Mucosa of rectum (tissue), 2 donors: Measurements from ENCODE around the gene NMT1.
A peak's percentile ranks its signal among the peaks of the same experiment; 100 is the strongest.

Experiments
- H3K27ac ChIP-seq, 2 donors: one replicate each; pipeline ENCODE4 v1.7.0; 2013; ENCODE audit warnings: inconsistent platforms in 2 of 2, low read depth in 2 of 2, low read length in 2 of 2
- H3K27me3 ChIP-seq, 2 donors: one replicate each; pipeline ENCODE4 v1.7.0; 2013; ENCODE audit warnings: low read length in 2 of 2; ENCODE audit not compliant: control insufficient read depth in 2 of 2, insufficient read depth in 2 of 2
- H3K36me3 ChIP-seq, 2 donors: one replicate each; pipeline ENCODE4 v1.7.0; 2013; ENCODE audit warnings: low read length in 2 of 2; ENCODE audit not compliant: control insufficient read depth in 2 of 2, insufficient read depth in 2 of 2
- H3K4me1 ChIP-seq, 2 donors: one replicate each; pipeline ENCODE4 v1.7.0; 2013; ENCODE audit warnings: low read length in 2 of 2, mild to moderate bottlenecking in 1 of 2; ENCODE audit not compliant: control insufficient read depth in 2 of 2, insufficient read depth in 2 of 2
- H3K4me3 ChIP-seq, 2 donors: one replicate each; pipeline ENCODE4 v1.7.0; 2013; ENCODE audit warnings: low read length in 2 of 2
- H3K9ac ChIP-seq, 2 donors: one replicate each; pipeline ENCODE4 v1.7.0; 2013; ENCODE audit warnings: low read length in 2 of 2, low read depth in 1 of 2, mild to moderate bottlenecking in 1 of 2
- H3K9me3 ChIP-seq, 2 donors: one replicate each; pipeline ENCODE4 v1.7.0; 2013; ENCODE audit warnings: low read length in 2 of 2; ENCODE audit not compliant: control insufficient read depth in 2 of 2
- donor health status: healthy.
- donor health status: Normal muscosa, but diverticular disease.

The NMT1 gene

GRCh38 chr17:45060797-45061605 is at the start of gene NMT1:
NMT1 (plus strand) TSS chr17:45061317; CDS start chr17:45061330, 13 bp downstream.
- Histone ChIP-seq H3K4me3 (peak within 1 kb of the TSS; percentile 97 to 99), H3K27me3 (no peaks in the 10 kb centered on the region), H3K27ac (peak within 1 kb of the TSS; percentile 89), H3K4me1 (peaks cover 32 to 35% of the 10 kb centered on the region in 2 donors), H3K9ac (peak within 1 kb of the TSS; percentile 85 to 96), H3K36me3 (no peaks in the 10 kb centered on the region), H3K9me3 (no peaks in the 10 kb centered on the region)

- Histone ChIP-seq H3K4me3 (no peak overlapping the region), H3K9ac (no peak overlapping the region), H3K9me3 (no peaks in the 10 kb centered on the region), H3K4me1 (peaks cover 0 to 4% of the 10 kb centered on the region in 2 donors), H3K36me3 (no peaks in the 10 kb centered on the region), H3K27ac (no peak overlapping the region), H3K27me3 (no peaks in the 10 kb centered on the region)
Observed at GRCh38 chr17:45011767-45012166, 49.4 kb upstream of the NMT1 start.

DNA sequence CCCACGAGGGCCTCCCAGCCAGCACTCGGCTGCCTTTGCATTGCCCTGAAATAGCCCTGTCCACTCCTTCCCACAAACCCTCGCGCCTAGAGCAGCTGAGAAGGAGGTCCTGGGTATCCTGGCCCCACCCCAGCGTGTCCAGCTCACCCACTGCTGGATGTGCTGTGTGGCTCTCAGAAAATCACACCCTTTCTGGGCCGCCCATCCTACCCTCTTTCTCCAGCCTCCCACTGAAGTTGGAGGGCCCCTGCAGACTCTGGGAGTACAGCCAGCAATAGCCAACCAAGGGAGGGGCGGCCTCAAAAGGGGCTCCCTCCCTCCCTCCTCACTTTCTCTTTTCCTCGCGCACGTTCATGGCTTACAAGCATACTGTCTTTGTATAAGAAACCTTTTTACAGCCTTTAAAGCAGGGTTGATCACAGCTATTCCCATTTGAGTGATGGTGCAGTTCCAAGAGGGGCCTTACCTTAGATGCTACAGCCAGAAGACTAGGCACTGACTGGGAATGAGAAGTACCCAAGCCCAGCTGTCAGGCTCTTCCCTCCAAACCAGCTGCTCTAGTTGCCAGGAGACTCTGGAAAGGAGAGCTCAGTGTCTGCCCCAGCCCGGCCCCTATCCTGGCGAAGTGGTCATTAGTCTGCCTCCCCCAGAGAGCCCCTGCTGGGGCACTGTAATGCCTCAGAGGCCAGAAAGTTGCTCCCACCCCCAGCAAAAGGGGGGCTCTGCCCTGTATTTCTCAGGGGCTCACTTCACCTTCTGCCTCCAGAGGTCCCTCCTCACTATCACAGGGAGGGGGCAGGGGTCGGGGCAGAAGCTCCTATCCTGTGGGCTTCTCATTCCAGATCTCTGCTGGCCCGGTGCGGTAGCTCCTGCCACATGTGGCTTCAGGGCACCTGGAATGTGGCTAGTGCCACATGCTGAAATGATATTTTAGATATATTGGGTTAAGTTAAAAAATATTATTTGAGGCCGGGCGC is 47.8 kb upstream of the NMT1 start:
- Histone ChIP-seq H3K4me1 (peaks cover 0 to 4% of the 10 kb centered on the region in 2 donors), H3K36me3 (no peaks in the 10 kb centered on the region), H3K27me3 (no peaks in the 10 kb centered on the region), H3K9me3 (no peaks in the 10 kb centered on the region), H3K9ac (no peak overlapping the region), H3K4me3 (no peak overlapping the region), H3K27ac (peak overlapping the region in 1 of 2 donors; percentile 32)

DNA sequence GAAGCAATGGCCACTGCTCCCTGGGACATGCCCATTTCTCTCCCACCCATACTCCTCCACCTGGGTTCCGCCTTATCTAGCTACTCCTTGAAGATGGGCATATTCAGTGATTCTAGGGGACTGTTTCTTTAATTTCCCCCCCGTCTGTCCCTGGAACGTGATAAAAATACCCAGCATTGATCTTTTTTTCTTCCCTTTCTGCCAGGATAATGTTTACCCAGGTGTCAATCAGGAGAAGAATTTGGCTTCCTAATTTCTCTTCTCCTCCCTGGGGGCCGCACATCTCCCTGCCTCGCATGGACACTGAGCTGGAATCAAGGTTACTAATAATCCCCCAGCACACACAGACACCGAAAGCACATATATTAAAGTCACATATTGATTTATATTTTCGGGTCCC is 44.9 kb upstream of the NMT1 start:
- Histone ChIP-seq H3K36me3 (no peaks in the 10 kb centered on the region), H3K27me3 (peaks cover 0 to 5% of the 10 kb centered on the region in 2 donors), H3K4me1 (peaks cover 14 to 21% of the 10 kb centered on the region in 2 donors), H3K9me3 (no peaks in the 10 kb centered on the region), H3K4me3 (no peak overlapping the region), H3K27ac (no peak overlapping the region), H3K9ac (no peak overlapping the region)

DNA sequence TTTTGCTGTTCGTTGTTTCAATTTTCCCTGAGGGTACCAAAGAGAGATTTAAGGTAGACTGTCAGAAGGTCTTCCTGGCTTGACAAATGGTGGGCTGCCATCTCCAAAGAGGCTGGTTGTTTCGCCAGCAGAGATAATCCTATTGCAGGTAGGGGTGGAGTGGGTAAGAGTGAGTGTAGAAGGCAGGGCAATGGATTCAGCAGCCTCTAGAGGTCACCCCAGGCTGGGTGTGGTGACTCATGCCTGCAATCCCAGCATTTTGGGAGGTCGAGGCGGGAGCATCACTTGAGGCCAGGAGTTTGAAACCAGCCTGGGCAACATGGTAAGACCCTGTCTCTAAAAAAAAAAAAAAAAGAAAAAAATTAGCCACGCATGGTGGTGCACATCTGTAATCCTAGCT is 44.3 kb upstream of the NMT1 start:
- Histone ChIP-seq H3K27ac (no peak overlapping the region), H3K4me3 (no peak overlapping the region), H3K9me3 (no peaks in the 10 kb centered on the region), H3K4me1 (peaks cover 19 to 27% of the 10 kb centered on the region in 2 donors), H3K9ac (no peak overlapping the region), H3K36me3 (no peaks in the 10 kb centered on the region), H3K27me3 (peaks cover 0 to 5% of the 10 kb centered on the region in 2 donors)

GRCh38 chr17:45018514-45018847 is 42.6 kb upstream of the NMT1 start:
- Histone ChIP-seq H3K9me3 (no peaks in the 10 kb centered on the region), H3K9ac (peak overlapping the region in 1 of 2 donors; percentile 68), H3K4me1 (peaks cover 20 to 24% of the 10 kb centered on the region in 2 donors), H3K4me3 (peak overlapping the region; percentile 64 to 68), H3K36me3 (no peaks in the 10 kb centered on the region), H3K27ac (no peak overlapping the region), H3K27me3 (peaks cover 0 to 5% of the 10 kb centered on the region in 2 donors)

DNA sequence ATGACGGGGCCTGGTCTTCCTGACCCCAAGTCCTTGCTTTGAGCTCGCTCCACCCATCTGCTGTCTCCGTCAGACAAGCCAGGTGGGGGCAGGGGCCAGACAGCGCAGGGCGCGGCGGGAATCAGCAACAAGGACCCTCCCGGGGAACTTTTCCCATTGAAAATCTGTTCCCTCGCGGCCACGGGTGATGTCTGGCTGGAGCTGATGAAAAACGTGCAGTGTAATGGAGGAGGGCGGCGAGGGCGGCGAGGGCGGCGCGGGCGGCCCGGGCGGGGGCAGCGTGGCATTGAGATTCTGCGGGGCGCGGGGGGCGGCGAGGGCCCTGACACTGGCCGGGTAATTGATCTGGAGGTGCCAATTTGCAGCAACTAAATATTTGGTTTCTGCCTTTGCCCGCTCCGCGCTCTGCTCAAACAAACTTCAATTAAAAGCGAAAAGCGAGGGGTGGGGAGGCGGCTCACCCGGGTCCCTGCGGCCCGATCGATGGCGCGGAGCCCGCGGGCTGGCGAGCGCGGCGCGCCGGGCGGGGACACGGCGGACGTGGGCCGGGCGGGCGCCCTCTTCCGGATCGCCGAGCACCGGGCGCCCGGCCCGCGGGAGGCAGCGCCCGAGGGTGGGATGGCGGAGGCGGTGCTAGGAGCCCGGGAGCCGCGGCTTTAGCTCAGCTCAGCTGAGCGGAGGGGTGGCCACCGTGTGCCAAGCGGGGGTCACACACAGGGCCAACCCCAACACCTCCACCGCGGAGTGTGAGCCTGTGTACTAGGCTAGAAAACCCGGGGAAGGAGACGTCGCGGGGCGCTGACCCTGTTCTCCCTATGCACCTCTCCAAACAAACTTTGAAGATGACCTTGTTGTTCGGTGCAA is 42.0 kb upstream of the NMT1 start:
- Histone ChIP-seq H3K27me3 (peaks cover 0 to 5% of the 10 kb centered on the region in 2 donors), H3K36me3 (peaks cover 0 to 4% of the 10 kb centered on the region in 2 donors), H3K9ac (peak overlapping the region; percentile 63 to 68), H3K4me3 (peak overlapping the region; percentile 64 to 68), H3K4me1 (peaks cover 20 to 24% of the 10 kb centered on the region in 2 donors), H3K9me3 (no peaks in the 10 kb centered on the region), H3K27ac (no peak overlapping the region)

GRCh38 chr17:45020354-45021138 is 40.6 kb upstream of the NMT1 start:
- Histone ChIP-seq H3K27ac (no peak overlapping the region), H3K27me3 (peaks cover 0 to 5% of the 10 kb centered on the region in 2 donors), H3K9me3 (no peaks in the 10 kb centered on the region), H3K4me1 (peaks cover 20 to 24% of the 10 kb centered on the region in 2 donors), H3K4me3 (no peak overlapping the region), H3K9ac (peak overlapping the region in 1 of 2 donors; percentile 18), H3K36me3 (peaks cover 5 to 10% of the 10 kb centered on the region in 2 donors)
